GM23338 (cell line): ENCODE measurements around the gene PPAN. TPM values are rescaled to one million over a fixed set of nuclear protein-coding genes. Genes with fewer than 3 reads are reported as not detected.

ENCODE experiments used
- ATAC-seq: fragments of 200-7000 bp; cut with Tn5 transposase; 3 replicates; pipeline ENCODE4 v1.9.1; 2020
- DNase-seq: peaks from one replicate; pipeline ENCODE4 v3.0.0-alpha.2; 2015; ENCODE audit warnings: low spot score
- H2AFZ ChIP-seq: fragments of 200-600 bp; sonication (generic); 2 replicates; pipeline ENCODE4 v1.8.0; 2016; ENCODE audit warnings: antibody characterized with exemption, mild to moderate bottlenecking, moderate library complexity
- H3F3A ChIP-seq: fragments of 200-600 bp; sonication (generic); replicated peaks from 2 replicates; pipeline ENCODE4 v1.8.0; 2017; ENCODE audit warnings: antibody characterized with exemption, mixed run types, low read depth
- H3K27ac ChIP-seq: fragments of 200-600 bp; sonication (generic); 2 replicates; pipeline ENCODE4 v1.6.1; 2016; ENCODE audit warnings: low read depth
- H3K27me3 ChIP-seq: fragments of 200-600 bp; sonication (generic); 2 replicates; pipeline ENCODE4 v1.8.0; 2016; ENCODE audit warnings: mild to moderate bottlenecking, mixed run types, moderate library complexity; ENCODE audit not compliant: insufficient read depth
- H3K36me3 ChIP-seq: fragments of 200-600 bp; sonication (generic); 2 replicates; pipeline ENCODE4 v1.8.0; 2016; ENCODE audit warnings: mild to moderate bottlenecking; ENCODE audit not compliant: insufficient read depth
- H3K4me1 ChIP-seq: fragments of 200-600 bp; sonication (generic); 2 replicates; pipeline ENCODE4 v1.8.0; 2016; ENCODE audit warnings: mild to moderate bottlenecking, moderate library complexity; ENCODE audit not compliant: insufficient read depth
- H3K4me2 ChIP-seq: fragments of 200-600 bp; sonication (generic); 2 replicates; pipeline ENCODE4 v1.7.1; 2017; ENCODE audit warnings: mixed run types
- H3K4me3 ChIP-seq: fragments of 200-600 bp; sonication (generic); 2 replicates; pipeline ENCODE4 v1.6.1; 2016; ENCODE audit warnings: mixed run types
- H3K79me2 ChIP-seq: fragments of 200-600 bp; sonication (generic); replicated peaks from 2 replicates; pipeline ENCODE4 v1.8.0; 2017; ENCODE audit warnings: mild to moderate bottlenecking; ENCODE audit not compliant: insufficient read depth
- H3K9me2 ChIP-seq: fragments of 200-600 bp; sonication (generic); 2 replicates; pipeline ENCODE4 v1.8.0; 2017; ENCODE audit not compliant: insufficient read depth
- H4K20me1 ChIP-seq: fragments of 200-600 bp; sonication (generic); replicated peaks from 2 replicates; pipeline ENCODE4 v1.8.0; 2017; ENCODE audit warnings: mild to moderate bottlenecking; ENCODE audit not compliant: insufficient read depth
- H3K27ac Mint-ChIP-seq: 2 replicates; pipeline ENCODE4 v1.8.0; 2020; ENCODE audit warnings: inconsistent platforms, mild to moderate bottlenecking, moderate library complexity, mixed read lengths
- H3K27me3 Mint-ChIP-seq: 3 replicates; pipeline ENCODE4 v1.8.0; 2022; ENCODE audit warnings: low read depth, mild to moderate bottlenecking, moderate library complexity, mixed read lengths, inconsistent platforms; ENCODE audit not compliant: insufficient read depth, poor library complexity
- H3K36me3 Mint-ChIP-seq: 3 replicates; pipeline ENCODE4 v1.8.0; 2021; ENCODE audit warnings: low read depth, mild to moderate bottlenecking, inconsistent platforms, moderate library complexity, mixed read lengths
- H3K4me1 Mint-ChIP-seq: 3 replicates; pipeline ENCODE4 v1.8.0; 2020; ENCODE audit warnings: mild to moderate bottlenecking, inconsistent platforms, mixed read lengths
- H3K4me3 Mint-ChIP-seq: 3 replicates; pipeline ENCODE4 v1.8.0; 2021; ENCODE audit warnings: moderate library complexity, mild to moderate bottlenecking, inconsistent platforms, mixed read lengths
- H3K9me3 Mint-ChIP-seq: 3 replicates; pipeline ENCODE4 v1.8.0; 2020; ENCODE audit warnings: moderate library complexity, mild to moderate bottlenecking, inconsistent platforms, mixed read lengths
- CREB1 ChIP-seq: fragments of 250-450 bp; sonication (Bioruptor Pico); IDR thresholded peaks from 2 replicates; pipeline ENCODE4 v1.5.0; 2020; ENCODE audit warnings: low read depth, mild to moderate bottlenecking, moderate library complexity
- ETS1 ChIP-seq: IDR thresholded peaks from 2 replicates; pipeline ENCODE4 v1.6.1; 2016; ENCODE audit warnings: antibody characterized with exemption
- EZH2 ChIP-seq: fragments of 200-600 bp; sonication (generic); IDR thresholded peaks from one replicate; pipeline ENCODE4 v1.8.0; 2017; ENCODE audit warnings: antibody characterized with exemption, mild to moderate bottlenecking, low read depth; ENCODE audit not compliant: unreplicated experiment
- EZH2phosphoT487 ChIP-seq: fragments of 200-600 bp; sonication (generic); IDR thresholded peaks from one replicate; pipeline ENCODE4 v1.8.1; 2018; ENCODE audit warnings: antibody characterized with exemption; ENCODE audit not compliant: unreplicated experiment
- JUNB ChIP-seq: IDR thresholded peaks from one replicate; pipeline ENCODE4 v1.6.1; 2016; ENCODE audit warnings: antibody characterized with exemption; ENCODE audit not compliant: unreplicated experiment
- REST ChIP-seq: IDR thresholded peaks from one replicate; pipeline ENCODE4 v1.6.1; 2018; ENCODE audit warnings: antibody characterized with exemption; ENCODE audit not compliant: unreplicated experiment
- STAT1 ChIP-seq: IDR thresholded peaks from one replicate; pipeline ENCODE4 v1.6.1; 2016; ENCODE audit warnings: antibody characterized with exemption; ENCODE audit not compliant: unreplicated experiment
- ZNF114 ChIP-seq: fragments of 250-450 bp; sonication (Bioruptor Pico); IDR thresholded peaks from 2 replicates; pipeline ENCODE4 v1.5.0; 2020; ENCODE audit warnings: mild to moderate bottlenecking, moderate library complexity
- polyA plus RNA-seq: library from polyadenylated mRNA; unstranded; fragments of >200 nt; fragmentation: Nextera tagmentation; extraction: Ambion mirVana; gene quantifications from 2 replicates; pipeline ENCODE4 v1.2.1, GENCODE V29; 2016
- total RNA-seq: library from RNA; depleted of rRNA; stranded (reverse); fragments of >200 nt; shearing (Covaris generic); gene quantifications from 2 replicates; pipeline ENCODE4 v1.2.3, GENCODE V29; 2014

The PPAN gene
- total and polyA plus RNA-seq, 2 experiments from 2014 or later: 71.8 to 81.9 TPM

- H3K36me3 ChIP-seq: peaks cover 65% of the 10 kb centered on the region
- peaks cover 18% of the 10 kb centered on the region for H4K20me1 ChIP-seq
- H3K27me3 ChIP-seq: no peaks in the 10 kb centered on the region
- TF ChIP-seq JUNB (no peak), STAT1 (no peak), CREB1 (no peak), EZH2phosphoT487 (no peak), EZH2 (no peak)
- Mint-ChIP-seq H3K9me3 (no peaks in the 10 kb centered on the region; the same call in 2 of the 3 replicates), H3K4me1 (no peaks in the 10 kb centered on the region), H3K27me3 (peaks cover 4% of the 10 kb centered on the region), H3K4me3 (no peak overlapping the region), H3K27ac (no peak overlapping the region), H3K36me3 (peaks cover 95% of the 10 kb centered on the region)
- H3K4me3 ChIP-seq: no peak overlapping the region
- no peaks in the 10 kb centered on the region for H3K4me1 ChIP-seq
- ATAC-seq (no peak), DNase-seq (no peak)
- no peaks in the 10 kb centered on the region for H3K9me2 ChIP-seq
- H3F3A ChIP-seq: peaks cover 2% of the 10 kb centered on the region; the same call in 1 of the 2 replicates
- H2AFZ ChIP-seq: no peak overlapping the region
- no peak overlapping the region for H3K27ac ChIP-seq
- no peak overlapping the region for H3K4me2 ChIP-seq
- no peaks in the 10 kb centered on the region for H3K79me2 ChIP-seq
These were observed 35.3 kb downstream of the PPAN start for GRCh38 chr19:10141479-10141878.

GRCh38 chr19:10141973-10142372 is 35.8 kb downstream of the PPAN start:
- Mint-ChIP-seq H3K4me3 (no peak overlapping the region), H3K36me3 (peaks cover 97% of the 10 kb centered on the region), H3K27me3 (peaks cover 4% of the 10 kb centered on the region), H3K27ac (no peak overlapping the region), H3K9me3 (no peaks in the 10 kb centered on the region; the same call in 2 of the 3 replicates), H3K4me1 (no peaks in the 10 kb centered on the region)
- H4K20me1 ChIP-seq: peaks cover 20% of the 10 kb centered on the region
- H3K4me1 ChIP-seq: no peaks in the 10 kb centered on the region
- no peaks in the 10 kb centered on the region for H3K27me3 ChIP-seq
- H3K4me2 ChIP-seq: no peak overlapping the region
- DNase-seq (no peak), ATAC-seq (no peak)
- H2AFZ ChIP-seq: no peak overlapping the region
- TF ChIP-seq STAT1: no peak
- no peak for TF ChIP-seq ZNF114 (CRISPR knock-in tag)
- no peak for TF ChIP-seq ETS1
- no peak for TF ChIP-seq REST
- H3K36me3 ChIP-seq: peaks cover 69% of the 10 kb centered on the region
- no peak overlapping the region for H3K27ac ChIP-seq
- no peaks in the 10 kb centered on the region for H3K79me2 ChIP-seq
- no peaks in the 10 kb centered on the region for H3K9me2 ChIP-seq
- H3K4me3 ChIP-seq: no peak overlapping the region
- H3F3A ChIP-seq: peaks cover 3% of the 10 kb centered on the region; the same call in 1 of the 2 replicates
